Breast epithelium (tissue), 4 donors: Measurements from ENCODE around the gene MSLN. TPM values are rescaled to one million over a fixed set of nuclear protein-coding genes. Genes with fewer than 3 reads are reported as not detected.
A peak's percentile ranks its signal among the peaks of the same experiment; 100 is the strongest.

ENCODE experiments used
- DNase-seq, 2 donors: peaks; one replicate each; pipeline ENCODE4 v3.0.0-alpha.2; 2019; ENCODE audit warnings: low spot score in 2 of 2
- H3K27ac ChIP-seq, 2 donors: fragments of 200-600 bp; sonication (generic) in 1 of 2; one replicate each; pipeline ENCODE4 v1.5.1; 2016 to 2019; ENCODE audit warnings: mild to moderate bottlenecking in 1 of 2
- H3K27me3 ChIP-seq, 2 donors: fragments of 200-600 bp; sonication (generic) in 1 of 2; one replicate each; pipeline versions ENCODE4 v1.5.1 to v1.6.0; 2017 to 2019; ENCODE audit warnings: control low read depth in 1 of 2, mild to moderate bottlenecking in 1 of 2
- H3K36me3 ChIP-seq: fragments of 200-600 bp; one replicate; pipeline ENCODE4 v1.5.1; 2019
- H3K4me1 ChIP-seq, 2 donors: fragments of 200-600 bp; sonication (generic); one replicate each; pipeline ENCODE4 v1.5.1; 2016 to 2019; ENCODE audit warnings: control low read depth in 1 of 2
- H3K4me3 ChIP-seq, 3 donors: fragments of 200-600 bp; sonication (generic); 1 replicate in 2 of 3; 2 replicates in 1 of 3; pipeline ENCODE4 v1.5.1; 2016 to 2019; ENCODE audit warnings: mild to moderate bottlenecking in 3 of 3, moderate library complexity in 2 of 3
- H3K9me3 ChIP-seq, 2 donors: fragments of 200-600 bp; sonication (generic) in 1 of 2; one replicate each; pipeline ENCODE4 v1.5.1; 2016 to 2019; ENCODE audit warnings: control low read depth in 1 of 2
- CTCF ChIP-seq, 3 donors: fragments of 450-650 bp; IDR thresholded peaks; one replicate each; pipeline ENCODE4 v1.5.1; 2016 to 2017; ENCODE audit warnings: antibody characterized with exemption in 3 of 3, mild to moderate bottlenecking in 3 of 3, moderate library complexity in 3 of 3
- POLR2A ChIP-seq: fragments of 450-650 bp; IDR thresholded peaks from one replicate; pipeline ENCODE4 v1.6.1; 2016; ENCODE audit warnings: antibody characterized with exemption, mild to moderate bottlenecking, moderate library complexity
- POLR2AphosphoS5 ChIP-seq, 3 donors: sonication (generic); formaldehyde crosslinking; IDR thresholded peaks; one replicate each; pipeline ENCODE4 v1.6.1; 2017; ENCODE audit warnings: antibody characterized with exemption in 3 of 3
- intact Hi-C: fragments of 100-400 bp; cut with DNase I; formaldehyde crosslinking; loops from one replicate; pipeline ENCODE4 v1.15.1; 2023; ENCODE audit warnings: low total_unique reads
- total RNA-seq, 3 donors: library from RNA; depleted of rRNA; stranded (reverse); fragments of >200 nt; gene quantifications; one replicate each; pipeline ENCODE4 v1.1.0, GENCODE V29; 2016

The MSLN gene
- total RNA-seq, 3 donors from 2014 or later, result 49.2 TPM; not detected in 2

- Histone ChIP-seq H3K36me3 (no peaks in the 10 kb centered on the region), H3K4me1 (no peaks in the 10 kb centered on the region), H3K27me3 (peaks cover 10 to 62% of the 10 kb centered on the region in 2 donors), H3K4me3 (no peak overlapping the region), H3K9me3 (no peaks in the 10 kb centered on the region), H3K27ac (no peak overlapping the region)
- intact Hi-C loops, result no loop called here
- DNase-seq, result no peak
- TF ChIP-seq POLR2A, result no peak
- no peak for TF ChIP-seq POLR2AphosphoS5 (IDR thresholded peaks at IDR 0.05)
- no peak for TF ChIP-seq CTCF (IDR thresholded peaks at IDR 0.05)
These were observed 18.5 kb downstream of the MSLN start for GRCh38 chr16:778909-779527.

GRCh38 chr16:779561-779960 is 19.0 kb downstream of the MSLN start:
- no peak overlapping the region for H3K27ac ChIP-seq
- intact Hi-C loops, result no loop called here
- no peaks in the 10 kb centered on the region for H3K36me3 ChIP-seq
- H3K9me3 ChIP-seq, result no peaks in the 10 kb centered on the region
- TF ChIP-seq POLR2A (no peak), CTCF (IDR thresholded peaks at IDR 0.05) (no peak), POLR2AphosphoS5 (IDR thresholded peaks at IDR 0.05) (no peak)
- H3K4me3 ChIP-seq, result no peak overlapping the region
- no peaks in the 10 kb centered on the region for H3K4me1 ChIP-seq
- peaks cover 10 to 56% of the 10 kb centered on the region in 2 donors for H3K27me3 ChIP-seq
- DNase-seq, result no peak

DNA sequence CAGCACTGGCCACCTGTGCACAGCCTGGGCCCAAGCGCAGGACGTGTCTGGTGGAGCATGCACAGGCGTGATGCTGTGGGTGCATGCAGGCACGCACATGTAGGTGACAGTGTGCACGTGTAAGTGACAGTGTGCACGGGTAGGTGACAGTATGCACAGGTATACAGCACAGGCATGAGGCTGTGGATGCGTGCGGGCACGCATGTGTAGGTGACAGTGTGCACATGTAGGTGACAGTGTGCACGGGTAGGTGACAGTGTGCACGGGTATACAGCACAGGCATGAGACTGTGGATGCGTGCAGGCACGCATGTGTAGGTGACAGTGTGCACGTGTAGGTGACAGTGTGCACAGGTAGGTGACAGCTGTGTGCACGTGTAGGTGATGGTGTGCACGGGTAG is 19.8 kb downstream of the MSLN start:
- TF ChIP-seq POLR2A (no peak), CTCF (IDR thresholded peaks at IDR 0.05) (no peak), POLR2AphosphoS5 (IDR thresholded peaks at IDR 0.05) (no peak)
- DNase-seq, result no peak
- Histone ChIP-seq H3K4me3 (no peak overlapping the region), H3K36me3 (no peaks in the 10 kb centered on the region), H3K4me1 (no peaks in the 10 kb centered on the region), H3K9me3 (no peaks in the 10 kb centered on the region), H3K27ac (no peak overlapping the region), H3K27me3 (peaks cover 10 to 52% of the 10 kb centered on the region in 2 donors)
- intact Hi-C loops, result no loop called here

DNA sequence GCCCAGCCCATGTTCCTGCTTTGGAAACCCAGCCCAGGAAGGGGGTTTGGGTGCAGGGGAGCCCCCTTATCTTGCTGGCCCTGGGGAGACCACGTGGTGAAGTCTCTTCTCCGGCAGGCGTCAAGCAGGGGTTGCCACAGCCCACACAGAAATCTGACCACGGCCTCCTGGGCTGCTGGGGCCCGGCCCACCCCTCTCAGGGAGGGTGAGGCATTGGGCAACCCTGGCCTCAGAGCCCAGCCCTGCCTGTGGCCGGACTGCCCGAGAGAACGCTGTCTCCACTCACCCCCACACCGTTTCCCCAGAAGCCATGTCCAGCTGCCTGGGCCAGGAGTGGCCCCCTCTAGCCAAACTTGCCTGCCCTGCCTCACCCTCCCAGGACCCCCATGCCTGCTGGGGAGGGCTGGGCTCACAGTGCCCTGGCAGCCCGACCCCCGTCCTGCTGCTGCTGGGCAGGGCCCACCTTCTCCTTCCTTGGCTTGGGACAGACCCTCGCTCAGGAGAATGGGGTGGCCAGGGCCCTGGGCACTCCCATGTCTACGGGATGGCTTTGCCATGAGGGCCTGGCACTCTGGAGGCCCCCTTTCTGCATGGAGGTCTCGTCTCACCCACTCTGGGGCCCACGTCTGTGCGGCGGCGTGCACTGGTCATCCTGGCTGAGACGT is 20.9 kb downstream of the MSLN start:
- intact Hi-C loops, result no loop called here

DNA sequence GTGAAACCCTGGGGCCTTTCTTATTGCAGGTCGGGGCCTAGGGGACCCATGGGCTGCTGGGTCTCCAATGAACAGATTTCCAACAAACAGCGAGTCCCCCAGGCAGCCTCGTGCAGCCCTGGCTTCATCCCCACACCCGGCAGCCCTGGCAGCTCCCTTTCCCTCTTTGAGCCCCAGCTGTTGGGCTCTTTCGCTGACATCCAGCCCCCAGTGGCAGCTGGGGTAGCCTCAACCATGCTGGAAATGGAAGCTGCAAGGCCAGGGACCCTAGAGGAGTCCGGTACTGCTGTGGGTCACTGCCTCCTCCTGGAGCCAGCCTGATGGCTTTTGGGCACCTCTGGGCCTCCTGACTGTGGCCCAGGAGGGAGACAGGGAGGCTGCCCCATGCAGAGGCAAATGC is 21.7 kb downstream of the MSLN start:
- intact Hi-C loops, result no loop called here
- H3K27me3 ChIP-seq, result peaks cover 10 to 52% of the 10 kb centered on the region in 2 donors

More for the DNA sequence above, 20.9 kb downstream of the MSLN start:
- H3K4me1 ChIP-seq, result no peaks in the 10 kb centered on the region
- H3K4me3 ChIP-seq, result no peak overlapping the region
- no peak for DNase-seq
- no peaks in the 10 kb centered on the region for H3K36me3 ChIP-seq
- H3K9me3 ChIP-seq, result no peaks in the 10 kb centered on the region
- TF ChIP-seq POLR2A (no peak), POLR2AphosphoS5 (IDR thresholded peaks at IDR 0.05) (no peak)
- peaks cover 10 to 52% of the 10 kb centered on the region in 2 donors for H3K27me3 ChIP-seq
- no peak overlapping the region for H3K27ac ChIP-seq

More for the DNA sequence above, 21.7 kb downstream of the MSLN start:
- H3K9me3 ChIP-seq, result no peaks in the 10 kb centered on the region
- TF ChIP-seq POLR2AphosphoS5 (IDR thresholded peaks at IDR 0.05), result no peak
- no peak for TF ChIP-seq POLR2A
- TF ChIP-seq CTCF (IDR thresholded peaks at IDR 0.05), result no peak
- H3K4me1 ChIP-seq, result peaks cover 0 to 2% of the 10 kb centered on the region in 2 donors
- peak overlapping the region in 1 of 3 donors; percentile 45 for H3K4me3 ChIP-seq
- H3K27ac ChIP-seq, result no peak overlapping the region
- DNase-seq, result no peak
- no peaks in the 10 kb centered on the region for H3K36me3 ChIP-seq
